GM12873 (cell line): ENCODE results near the gene TMEM132D.

Experiments
- TF ChIP-seq, protein P1 (sequence below): IDR thresholded peaks from 2 replicates; pipeline ENCODE4 v1.5.1; 2012; ENCODE audit warnings: low read depth, mild to moderate bottlenecking, moderate library complexity, low read length, control low read depth; ENCODE audit not compliant: insufficient read depth; ENCODE audit errors: missing control alignments

Gene TMEM132D

GRCh38 chr12:129819391-129819790, 84.4 kb downstream of the TMEM132D start:
- TF ChIP-seq, protein P1, sequence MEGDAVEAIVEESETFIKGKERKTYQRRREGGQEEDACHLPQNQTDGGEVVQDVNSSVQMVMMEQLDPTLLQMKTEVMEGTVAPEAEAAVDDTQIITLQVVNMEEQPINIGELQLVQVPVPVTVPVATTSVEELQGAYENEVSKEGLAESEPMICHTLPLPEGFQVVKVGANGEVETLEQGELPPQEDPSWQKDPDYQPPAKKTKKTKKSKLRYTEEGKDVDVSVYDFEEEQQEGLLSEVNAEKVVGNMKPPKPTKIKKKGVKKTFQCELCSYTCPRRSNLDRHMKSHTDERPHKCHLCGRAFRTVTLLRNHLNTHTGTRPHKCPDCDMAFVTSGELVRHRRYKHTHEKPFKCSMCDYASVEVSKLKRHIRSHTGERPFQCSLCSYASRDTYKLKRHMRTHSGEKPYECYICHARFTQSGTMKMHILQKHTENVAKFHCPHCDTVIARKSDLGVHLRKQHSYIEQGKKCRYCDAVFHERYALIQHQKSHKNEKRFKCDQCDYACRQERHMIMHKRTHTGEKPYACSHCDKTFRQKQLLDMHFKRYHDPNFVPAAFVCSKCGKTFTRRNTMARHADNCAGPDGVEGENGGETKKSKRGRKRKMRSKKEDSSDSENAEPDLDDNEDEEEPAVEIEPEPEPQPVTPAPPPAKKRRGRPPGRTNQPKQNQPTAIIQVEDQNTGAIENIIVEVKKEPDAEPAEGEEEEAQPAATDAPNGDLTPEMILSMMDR: no peak

GRCh38 chr12:129815846-129816245, 88.0 kb downstream of the TMEM132D start:
- TF ChIP-seq, protein P1: no peak

- TF ChIP-seq, protein P1: no peak
Measured at GRCh38 chr12:129811963-129812362, 91.9 kb downstream of the TMEM132D start.

DNA sequence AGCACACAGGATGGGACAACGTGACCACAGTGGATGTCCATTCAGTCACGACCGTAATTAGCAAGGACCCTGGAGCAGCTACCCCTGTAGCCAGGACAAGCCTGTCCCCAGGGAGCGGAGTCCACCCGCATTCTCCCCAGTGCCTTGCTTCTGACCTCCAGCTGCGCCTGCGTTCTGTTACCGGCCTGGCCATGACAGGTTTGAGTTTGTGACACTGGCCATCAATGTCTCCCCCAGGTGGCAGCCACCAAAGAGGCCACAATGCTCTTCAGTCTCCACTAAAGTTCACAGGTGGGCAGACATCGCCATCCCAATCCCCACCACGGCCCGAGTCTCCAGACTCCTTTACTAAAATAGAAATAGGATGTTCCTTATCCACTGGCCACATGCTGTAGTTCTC, 96.7 kb downstream of the TMEM132D start:
- TF ChIP-seq, protein P1: no peak

- TF ChIP-seq, protein P1: no peak
Measured at GRCh38 chr12:129791396-129791795, 112.4 kb downstream of the TMEM132D start.

GRCh38 chr12:129790930-129791329, 112.9 kb downstream of the TMEM132D start:
- TF ChIP-seq, protein P1: no peak

DNA sequence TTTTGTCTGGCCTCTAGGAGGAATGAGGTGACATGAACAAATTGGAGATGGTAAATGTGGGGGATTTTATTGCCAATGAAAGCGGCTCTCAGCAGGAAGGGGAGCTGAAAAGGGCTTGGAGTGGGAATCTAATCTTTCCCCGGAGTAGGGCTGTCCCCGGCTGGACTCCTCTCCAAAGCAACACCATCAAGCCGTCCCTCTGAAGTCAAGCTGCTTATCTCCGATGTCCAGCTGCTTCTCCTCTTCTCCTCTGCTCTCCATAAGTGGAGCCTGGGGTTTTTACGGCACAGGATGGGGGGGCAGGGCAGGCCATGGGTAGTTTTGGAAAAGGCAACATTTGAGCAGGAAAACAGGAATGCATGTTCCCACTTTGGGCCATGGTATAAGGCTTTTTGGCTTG, 113.5 kb downstream of the TMEM132D start:
- TF ChIP-seq, protein P1: no peak

DNA sequence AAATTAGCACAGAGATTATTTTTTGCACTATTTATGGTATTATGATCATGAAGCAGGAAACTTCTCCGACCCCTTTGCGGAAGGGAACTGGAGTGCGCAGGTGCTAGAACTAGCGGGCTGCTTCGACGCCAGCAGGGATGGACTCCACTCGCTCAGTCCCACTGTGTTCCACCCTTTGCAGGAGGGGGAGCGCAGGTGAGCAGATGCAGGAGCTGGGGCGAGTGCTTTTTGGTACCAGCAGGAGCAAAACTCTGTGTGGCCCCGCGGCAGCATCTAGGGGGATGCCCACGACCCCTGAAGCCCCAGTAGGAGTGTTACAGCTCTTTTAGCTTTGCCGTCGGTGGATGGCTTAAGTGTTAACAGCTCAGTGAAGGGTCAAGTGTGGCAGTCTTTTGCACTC, 113.9 kb downstream of the TMEM132D start:
- TF ChIP-seq, protein P1: no peak
